DMS153 (cell line): ENCODE measurements around the gene RAB6B.

Experiments used
- DNase-seq: peaks from one replicate; lab custom pipeline; 2025; lab: John Stamatoyannopoulos, UW

Gene RAB6B

DNA sequence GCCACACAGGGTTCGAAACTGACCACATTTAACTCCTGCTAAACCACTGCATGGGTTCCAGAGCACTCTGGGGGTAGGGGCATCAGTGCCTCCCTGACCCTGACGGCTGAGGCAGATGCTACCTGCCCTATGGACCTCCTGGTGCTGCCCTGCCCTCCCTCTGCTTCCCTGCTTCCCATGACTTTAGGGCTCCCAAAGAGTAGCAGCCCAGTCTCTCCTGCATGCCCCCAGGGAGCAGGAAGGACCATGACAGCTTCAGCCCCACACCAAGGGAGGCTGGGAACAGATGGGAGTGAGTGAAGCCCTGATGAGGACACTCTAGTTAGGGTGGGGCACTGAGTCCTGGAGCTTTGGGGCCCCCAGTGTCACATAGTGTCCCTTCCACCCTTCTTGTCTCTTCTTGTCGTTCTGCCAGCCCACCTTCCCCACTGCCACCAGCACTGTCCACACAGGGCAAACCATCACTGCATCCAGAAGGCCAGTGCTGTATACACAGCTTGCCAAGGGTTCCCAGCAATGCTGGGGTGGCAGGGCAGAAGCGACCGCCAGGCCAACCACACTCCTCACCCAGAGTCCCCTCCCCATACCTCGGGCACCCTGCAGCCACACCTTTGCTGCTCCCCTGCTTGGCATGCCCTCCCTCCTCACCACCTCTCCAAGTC lies 59.1 kb downstream of the RAB6B start:
- no peak for DNase-seq

DNA sequence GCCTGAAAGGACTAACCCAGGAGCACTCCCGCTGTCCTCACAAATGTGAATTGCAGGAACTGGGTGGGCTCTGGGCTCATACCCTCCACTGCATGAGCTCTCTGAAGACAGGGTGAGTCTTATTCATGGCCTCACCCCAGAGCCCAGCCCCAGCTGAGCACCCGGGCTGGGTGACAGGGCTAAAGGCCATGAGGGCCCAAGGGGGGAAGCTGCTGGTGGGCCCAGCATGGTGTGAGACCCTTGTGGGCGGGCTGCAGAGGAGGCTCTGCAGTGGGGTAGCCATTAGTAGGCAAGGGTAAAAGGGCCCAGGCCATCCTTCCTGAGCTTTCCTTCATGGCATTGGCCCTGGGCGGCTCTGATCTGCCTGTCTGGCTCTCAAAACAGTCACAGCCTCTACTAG lies 59.7 kb downstream of the RAB6B start:
- DNase-seq, result no peak

DNA sequence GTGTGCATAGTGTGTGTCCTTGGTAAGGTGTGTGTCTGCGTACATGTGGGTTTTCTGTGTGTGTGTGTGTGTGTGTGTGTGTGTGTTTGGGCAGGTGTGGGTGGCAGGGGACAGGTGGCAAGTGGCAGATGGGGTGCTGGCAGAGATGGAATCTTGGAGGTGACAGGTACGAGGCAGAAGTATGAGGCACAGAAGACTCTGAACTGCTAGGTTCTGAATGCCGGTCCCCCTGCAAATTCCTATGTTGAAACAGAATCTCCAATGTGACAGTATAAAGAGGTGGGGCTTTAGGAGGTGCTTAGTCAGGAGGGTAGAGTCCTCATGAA lies 60.3 kb downstream of the RAB6B start:
- no peak for DNase-seq

DNA sequence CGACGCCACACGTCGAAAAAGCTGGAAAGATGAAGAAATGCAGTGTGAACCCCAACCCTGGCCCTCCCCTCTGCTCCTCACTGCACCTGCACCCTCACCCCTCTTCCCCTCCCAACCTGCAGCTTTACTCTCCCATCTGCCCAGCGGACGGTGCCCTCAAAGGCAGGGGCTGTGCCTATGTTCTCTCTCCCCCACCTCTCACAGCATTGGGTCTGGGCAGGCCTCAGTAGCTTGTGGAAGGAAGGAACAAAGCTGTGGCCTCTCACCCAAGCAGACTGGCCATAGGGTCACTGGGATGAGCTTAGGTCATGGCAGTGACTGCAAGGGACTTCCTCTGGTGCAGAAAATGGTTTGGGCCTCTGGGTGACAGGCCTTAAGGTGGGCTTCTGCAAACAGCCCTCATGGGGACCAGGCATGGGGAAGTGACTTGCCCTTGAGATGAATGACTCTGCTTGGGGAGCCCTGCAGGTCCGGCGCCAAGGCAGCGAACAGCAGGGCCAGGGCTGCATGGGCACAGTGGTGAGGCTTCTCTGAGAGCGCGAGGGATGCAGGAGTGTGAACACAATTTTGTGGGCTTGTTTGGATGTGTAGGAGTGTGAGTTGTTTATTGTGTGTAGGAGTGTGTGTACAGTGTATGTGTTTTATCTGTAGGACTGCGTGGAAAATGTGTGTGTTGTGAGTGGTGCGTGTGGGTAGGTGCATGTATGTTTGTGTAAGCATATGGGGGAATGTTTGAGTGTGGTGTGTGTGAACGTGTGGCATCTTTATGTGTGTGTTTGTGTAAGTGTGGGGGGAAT lies 60.9 kb downstream of the RAB6B start:
- no peak for DNase-seq

DNA sequence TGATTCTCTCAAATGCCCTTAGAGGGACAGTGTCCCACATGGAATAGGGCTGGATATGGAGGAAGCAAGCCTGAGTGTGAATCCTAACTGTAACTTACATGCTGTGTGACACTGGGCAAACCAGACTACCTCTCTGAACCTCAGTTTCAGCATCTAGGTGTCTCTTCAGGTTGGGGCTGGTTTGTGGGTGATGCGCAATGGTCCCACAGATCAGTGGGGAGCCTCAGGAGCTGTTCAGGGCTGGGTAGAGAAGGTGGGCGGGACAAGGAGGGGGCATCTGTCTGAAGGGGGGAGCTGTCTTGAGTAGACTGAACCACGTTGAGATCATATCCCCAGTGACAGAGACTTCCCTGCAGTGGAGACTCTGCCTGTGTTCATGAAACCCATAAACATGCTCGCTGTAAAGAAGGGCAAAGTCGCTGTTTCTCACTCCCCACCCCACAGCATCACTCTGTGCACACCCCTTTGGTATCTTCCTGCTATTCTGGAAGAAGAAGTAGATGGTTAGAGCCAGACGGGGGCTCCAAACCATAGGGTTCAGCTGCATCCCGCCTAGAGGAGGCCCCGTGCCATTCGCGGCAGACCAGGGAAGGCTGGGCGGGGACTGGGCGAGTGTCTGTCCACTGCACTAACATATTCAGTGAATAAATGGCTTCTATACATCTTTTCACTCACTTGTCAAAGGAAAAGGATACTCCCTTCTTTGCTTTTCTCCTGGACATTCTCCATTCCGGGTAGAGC lies 61.6 kb downstream of the RAB6B start:
- no peak for DNase-seq

DNA sequence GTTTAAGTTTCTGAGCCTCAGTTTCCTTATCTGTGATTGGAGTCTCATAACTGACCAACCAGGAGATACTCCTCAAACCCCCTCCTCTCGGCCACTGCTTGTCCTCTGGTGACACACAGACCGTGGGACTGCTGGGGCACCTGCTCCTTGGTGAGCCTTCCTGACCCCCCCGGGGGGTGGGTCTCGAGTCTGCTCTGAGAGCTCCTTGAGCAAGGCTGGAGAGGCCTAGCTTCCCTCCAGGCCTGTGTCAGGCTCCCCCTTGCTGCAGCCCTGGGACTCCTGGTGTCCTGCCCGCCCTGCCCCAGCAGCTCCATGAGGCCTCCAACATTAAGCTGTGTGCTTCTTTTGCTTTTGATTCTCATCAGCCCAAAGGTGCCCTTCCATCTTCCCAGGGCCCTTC lies 62.4 kb downstream of the RAB6B start:
- no peak for DNase-seq

DNA sequence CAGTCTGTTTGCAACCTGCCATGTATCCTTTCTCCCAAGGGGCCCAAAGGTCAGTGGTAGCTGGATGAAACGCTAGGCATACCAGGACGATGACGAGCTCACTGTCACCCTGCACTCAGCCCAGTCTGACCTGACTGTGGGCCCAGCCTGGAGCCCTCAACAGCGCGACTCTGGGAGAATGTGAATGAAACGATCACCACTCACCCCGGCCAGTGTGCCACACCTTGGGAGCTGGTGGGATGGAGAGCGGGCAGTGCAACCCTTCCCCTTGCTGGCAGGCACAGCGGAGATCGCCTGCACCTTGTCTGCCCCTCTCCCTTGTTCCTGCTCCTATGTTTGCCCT lies 62.9 kb downstream of the RAB6B start:
- no peak for DNase-seq

DNA sequence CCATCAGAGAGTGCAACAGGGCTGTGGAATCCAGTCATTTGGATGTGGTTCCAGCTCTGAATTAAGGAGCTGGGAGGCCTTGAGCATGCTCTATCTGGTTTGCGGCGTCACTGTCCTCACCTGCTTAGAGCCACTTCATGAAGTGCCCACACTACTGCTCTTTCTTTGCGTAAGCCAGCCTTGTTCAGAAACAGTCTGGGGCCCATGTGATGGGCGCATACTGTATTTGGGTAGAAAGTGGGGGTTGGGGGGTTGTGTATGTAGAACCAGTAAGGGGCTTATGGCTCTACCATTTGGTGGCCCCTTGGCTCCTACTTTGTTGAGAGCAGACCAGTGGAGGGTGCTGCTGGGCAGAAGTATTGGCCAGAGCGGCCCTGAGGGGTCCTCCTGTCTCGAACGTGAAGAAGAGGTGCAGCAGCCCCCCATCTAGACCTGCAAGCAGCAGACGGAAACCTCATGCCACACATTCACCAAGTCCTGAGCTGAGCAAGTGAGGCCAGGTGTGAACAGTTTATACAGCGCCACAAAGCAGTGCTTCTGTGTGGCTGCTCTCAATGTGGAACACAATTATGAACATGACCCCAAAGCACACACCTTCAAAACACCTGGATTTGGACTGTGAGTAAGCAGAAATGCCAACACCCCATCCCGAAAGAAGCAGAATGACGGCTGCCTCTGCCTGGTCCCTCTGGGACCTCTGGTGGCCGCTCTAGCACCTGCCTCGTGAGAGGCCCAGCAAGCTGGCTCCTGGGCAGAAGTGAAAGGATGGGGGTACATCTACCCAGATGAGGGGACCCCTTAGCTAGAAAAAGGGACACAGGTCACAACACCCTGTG lies 63.5 kb downstream of the RAB6B start:
- no peak for DNase-seq

DNA sequence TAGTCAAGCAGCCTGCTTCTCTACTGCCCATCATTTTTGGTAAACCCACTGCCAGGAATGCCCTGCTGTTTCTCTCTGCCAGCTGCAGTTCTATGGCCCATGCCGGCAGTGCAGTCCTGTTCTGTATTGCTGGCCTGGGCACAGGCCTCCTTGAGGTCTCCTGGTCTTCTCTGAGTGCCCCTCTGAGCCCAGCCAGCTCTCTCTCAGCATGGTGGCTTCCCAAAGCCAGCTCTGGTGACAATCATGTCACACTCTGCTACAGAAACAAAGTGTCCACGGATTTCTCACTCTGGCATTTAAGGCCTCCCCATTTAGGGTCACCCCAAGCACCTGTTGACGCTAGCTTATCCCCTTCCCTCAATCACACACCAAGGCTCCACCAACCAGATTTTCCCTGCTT lies 65.6 kb downstream of the RAB6B start:
- DNase-seq, result no peak

DNA sequence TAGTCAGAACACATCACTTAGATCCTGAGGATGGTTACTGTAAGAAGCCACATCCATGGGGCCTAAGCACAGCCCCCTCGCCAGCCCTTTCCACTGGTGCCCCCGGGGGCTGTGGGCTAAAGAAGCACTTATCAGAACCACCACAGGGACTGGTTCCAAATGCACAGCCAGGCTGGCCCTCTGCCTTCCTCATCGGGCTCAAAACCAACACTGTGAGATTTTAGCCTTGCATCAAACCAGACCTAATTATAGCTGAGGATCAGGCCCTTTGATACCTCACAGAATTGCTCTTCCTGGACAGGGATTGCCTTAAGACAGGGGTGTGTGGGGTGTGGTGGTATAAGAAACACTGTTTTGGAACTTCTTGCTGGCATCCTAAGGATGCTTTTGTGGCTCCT lies 66.4 kb downstream of the RAB6B start:
- no peak for DNase-seq

DNA sequence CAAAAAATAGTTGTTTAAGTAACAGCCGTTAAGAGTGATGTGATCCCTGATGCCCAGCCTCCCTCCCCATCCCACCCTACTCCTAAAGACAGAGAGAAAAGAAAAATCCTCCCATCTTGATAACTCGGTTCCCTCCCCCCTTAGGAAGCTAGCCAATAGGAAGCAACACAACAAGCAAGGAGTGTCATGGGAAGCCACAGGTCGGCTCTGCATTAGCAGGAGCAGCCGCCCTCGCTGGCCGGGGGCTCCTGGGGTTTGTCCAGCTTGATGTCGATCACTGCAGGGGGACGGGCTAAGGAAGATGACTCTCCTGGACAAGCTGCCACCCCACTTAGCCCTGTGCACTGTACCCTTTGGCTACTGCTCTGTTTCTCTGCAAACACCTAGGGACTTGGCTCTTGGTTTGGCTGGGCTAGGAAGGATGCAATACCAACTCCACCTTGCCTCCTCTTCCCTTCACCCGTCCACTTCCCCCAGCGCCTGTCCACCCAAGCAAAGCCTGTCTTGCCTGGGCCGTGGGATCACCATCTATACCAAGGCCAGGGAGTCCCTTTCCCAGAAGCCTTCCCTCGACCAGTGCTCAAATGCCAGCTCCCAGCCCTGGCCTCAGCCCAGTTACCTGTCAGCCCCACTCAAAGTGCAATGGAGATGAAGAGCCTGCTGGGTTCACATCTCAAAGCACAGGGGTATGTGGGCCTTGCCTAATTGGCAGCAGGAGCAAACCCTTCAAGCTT lies 66.9 kb downstream of the RAB6B start:
- DNase-seq, result no peak

DNA sequence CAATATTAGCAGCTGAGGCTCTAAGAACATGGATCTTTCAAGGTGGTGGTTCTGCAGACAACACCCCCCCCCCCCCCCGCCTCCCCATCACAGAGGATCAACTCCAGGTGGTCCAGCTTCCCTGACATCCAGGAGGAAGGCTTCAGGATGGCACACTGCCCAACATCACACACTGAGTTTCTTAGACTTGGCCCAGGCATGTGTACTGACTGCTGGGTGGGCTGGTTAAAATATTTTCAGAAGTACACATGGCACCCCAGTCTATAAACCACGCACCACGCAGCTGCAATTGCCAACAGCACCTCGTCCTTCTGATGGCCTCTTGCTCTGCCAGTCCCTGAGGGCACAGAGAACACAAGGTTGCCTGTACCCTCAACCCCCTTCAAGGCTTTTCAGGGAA lies 68.0 kb downstream of the RAB6B start:
- no peak for DNase-seq

DNA sequence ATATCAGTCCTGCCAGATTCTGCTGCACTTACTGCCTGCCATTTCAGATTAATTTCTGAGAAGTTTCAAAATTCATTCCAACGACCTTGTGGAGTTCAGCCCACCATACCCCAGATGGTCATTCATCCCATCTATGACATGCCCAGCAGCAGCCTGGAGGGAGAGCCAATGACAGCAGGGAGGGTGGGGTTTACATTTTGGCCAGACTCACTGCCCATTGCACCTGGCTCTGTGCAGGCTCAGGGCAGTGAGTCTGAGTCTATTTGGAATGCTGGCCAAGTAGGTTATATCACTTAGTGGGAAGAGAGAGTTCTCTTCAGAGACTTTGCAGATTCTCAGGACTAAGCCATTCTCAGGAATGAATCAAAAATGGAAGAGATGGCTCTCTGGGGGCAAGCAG lies 68.5 kb downstream of the RAB6B start:
- DNase-seq, result no peak

DNA sequence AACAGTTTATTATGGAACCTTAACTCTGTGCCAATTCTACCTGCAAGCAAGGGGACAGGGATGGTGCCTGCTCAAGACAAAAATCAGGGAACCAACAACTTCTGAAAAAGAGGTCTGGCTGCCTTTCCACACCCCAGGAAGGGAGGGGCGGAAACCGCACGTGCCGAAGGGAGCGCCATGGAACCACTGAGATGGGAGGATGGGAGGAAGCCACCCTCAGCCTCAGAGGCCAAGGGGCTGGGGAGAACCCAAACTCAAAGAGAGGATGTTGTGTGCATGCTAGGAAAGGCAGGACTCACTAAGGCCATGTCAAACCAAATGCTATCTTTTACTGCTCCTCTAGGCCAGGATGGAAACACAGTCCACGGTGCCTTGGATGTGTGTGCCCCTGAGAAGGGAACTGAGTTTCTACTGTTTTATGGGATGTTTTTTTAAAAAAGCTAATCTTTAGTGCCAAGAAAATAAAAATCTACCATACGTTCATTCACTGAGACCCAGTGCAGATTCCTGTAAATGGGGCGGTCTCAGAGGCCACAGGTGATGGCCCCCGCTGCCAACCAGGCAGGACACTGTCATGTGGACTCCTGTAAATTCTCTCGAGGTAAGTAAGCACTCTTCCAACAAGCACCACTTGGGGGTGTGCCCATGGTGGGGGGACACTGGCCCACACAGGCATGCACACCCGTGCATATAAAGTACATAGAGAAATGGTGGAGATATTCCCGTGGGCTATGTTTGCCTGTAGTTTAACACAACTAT lies 69.5 kb downstream of the RAB6B start:
- no peak for DNase-seq

DNA sequence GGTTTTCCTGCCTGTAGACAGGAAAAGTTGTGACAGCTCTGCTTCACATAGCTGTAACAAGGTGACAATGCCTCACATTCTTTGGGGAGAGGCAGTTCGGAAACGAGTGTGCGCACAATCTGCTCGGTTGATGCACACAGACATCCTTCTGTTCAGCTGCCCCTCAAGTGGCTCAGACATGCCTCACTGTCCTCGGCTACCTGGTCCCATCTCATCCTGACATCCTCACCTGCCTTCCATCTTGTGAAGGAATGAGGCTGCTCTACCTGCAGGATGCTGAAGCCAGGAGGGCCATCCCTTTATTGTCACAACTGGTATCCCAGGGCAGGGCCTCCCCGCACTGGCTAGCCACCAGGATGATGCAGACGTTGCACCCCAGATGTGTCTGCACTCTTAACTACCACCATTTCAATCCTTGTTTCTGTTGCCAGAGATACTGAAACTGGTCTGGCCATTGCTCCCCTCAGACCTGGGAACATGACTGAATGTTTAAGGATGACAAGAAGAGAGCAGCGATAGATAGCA lies 70.7 kb downstream of the RAB6B start:
- DNase-seq, result no peak

DNA sequence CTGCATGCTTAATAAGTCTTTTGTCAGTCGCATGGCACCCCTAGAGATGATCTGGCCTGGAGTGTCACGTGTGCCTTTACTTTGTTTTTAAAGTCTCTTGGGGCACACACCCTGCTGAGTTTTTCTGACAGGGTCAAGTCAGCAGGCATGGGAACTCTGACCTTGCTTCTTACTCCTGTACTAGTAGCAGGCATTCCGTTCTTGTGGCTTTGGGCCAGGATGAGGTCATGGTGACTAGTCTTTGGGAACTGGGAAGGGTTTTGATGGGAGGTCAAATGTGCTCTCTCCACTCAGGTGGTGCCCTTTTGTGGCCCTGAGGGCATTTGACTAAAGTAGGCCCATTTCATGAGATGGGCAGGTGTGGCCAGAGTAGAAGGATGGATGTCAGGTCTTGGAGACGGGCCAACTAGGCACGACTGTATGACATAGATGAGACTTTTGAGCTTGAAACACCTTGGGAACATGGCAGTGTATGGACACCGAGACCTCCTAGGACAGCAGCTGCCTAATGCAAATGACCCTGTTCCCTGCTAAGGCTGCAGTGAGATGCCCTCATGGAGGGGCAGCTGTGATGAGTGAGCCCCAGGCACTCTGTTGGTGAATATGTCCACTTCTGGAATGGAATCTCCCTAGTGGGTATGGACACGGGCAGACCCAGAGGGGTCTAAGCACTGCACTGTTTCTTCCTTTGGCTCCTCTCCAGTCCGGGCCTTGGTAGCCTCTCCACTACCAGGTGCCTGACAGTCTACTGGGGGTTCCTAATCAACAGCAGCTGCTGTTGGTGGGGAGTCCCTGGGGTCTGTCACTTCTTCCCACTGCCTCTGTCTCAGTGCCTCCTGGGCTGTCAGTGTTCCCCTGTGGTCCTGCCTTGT lies 73.7 kb downstream of the RAB6B start:
- DNase-seq, result peak; percentile 21

DNA sequence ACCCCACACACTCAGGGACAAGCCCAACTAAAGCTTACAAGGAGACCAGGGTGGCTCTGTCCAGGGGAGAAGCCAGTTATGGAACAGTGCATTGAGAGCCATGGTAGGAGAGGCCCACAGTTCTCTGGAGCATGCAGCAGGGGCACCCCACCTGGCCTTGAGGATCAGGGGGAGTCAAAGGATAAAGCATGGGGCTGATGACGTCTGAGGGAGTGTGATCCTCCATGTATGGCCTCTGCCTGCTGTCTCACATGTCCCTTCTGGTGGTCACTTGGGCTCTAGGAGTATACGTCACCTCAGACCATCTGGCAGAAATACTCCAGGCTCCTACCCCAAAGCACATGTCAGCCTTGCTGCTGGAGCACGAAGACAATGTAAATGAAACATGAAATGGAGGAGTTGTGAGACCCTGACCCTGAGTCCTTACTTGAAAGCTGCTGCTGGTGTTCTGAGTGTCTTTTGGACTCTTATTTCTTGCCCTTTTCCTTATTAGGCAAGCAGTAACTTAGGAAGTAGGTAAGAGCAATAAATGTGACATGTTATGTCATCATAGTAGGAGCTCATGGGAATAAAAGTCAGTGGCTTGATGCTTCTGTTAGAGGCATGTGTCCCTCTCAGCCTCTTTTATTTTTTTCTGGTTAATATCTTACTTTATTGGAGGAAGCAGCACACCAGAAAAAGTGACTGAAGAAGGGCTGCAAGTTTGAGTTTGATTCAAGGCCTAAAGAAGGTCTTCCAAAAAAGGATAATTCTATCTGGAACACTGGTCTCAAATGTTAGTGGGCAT lies 74.6 kb downstream of the RAB6B start:
- DNase-seq, result no peak

DNA sequence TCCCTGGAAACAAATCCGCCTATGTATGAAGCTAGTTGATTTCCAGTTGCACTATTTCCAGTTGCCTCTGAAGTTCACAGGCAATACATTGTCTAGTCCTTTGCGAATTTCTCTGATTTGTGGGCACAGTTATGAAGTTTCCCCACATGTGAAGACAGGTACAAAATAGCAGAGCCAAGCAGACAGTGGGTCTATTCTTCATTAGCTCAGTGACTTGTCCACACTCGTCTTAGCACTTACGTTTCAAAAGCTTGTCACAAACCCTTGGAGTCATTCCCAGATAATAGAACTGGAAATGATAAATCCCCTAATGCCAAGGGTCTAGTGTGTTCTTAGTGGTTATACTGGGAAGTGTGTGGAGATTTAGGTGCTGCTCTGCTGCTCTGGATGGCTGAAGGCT lies 75.6 kb downstream of the RAB6B start:
- no peak for DNase-seq

DNA sequence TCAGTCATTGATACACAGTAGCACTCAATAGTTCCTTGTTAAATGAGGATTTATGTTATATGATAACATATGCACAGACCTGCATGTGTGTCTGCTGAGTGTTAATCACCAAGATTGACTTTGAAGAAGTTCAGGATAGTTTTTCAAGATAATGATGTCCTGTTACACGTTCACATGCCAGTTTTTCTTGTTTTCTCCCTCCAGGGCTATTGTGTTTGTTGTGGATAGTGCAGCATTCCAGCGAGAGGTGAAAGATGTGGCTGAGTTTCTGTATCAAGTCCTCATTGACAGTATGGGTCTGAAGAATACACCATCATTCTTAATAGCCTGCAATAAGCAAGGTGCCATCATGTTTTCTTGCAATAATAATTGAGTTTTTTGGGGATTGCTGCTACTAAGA lies 80.3 kb downstream of the RAB6B start:
- DNase-seq, result no peak
